ENCODE data around the gene SZRD1.

Gene SZRD1

DNA sequence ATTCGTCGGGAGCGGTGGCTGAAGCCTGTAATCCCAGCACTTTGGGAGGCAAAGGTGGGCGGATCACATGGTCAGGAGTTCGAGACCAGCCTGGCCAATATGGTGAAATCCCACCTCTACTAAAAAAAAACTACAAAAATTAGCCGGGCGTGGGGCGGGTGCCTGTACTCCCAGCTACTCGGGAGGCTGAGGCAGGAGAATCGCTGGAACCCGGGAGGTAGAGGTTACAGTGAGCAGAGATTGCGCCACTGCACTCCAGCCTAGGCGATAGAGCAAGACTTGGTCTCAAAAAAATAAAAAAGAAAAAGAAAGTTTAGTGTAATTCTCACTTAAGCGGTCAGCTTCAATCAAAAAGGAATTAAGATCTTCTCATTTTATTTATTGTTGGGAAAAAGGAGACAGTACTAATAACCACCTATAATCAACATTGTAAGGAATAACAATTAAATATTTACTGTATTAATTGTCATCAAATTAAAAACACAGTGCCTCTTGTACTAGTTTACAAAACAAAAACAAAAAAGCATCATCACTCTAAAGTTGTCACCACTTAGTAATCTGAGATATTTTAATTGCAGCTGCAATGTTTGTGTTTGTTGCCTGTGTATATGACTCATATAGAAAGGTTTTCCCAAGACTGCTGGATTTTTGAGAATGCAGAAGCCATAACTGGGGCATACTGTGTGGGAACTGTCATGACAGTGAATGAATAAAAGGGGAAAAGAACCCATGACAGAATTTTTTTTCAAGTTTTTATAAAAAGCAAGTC is 18.4 kb upstream of the SZRD1 start:
- Histone ChIP-seq H3K4me3 (ENCODE audit: low read length) (no peak overlapping the region), H3K36me3 (ENCODE audit: control insufficient read depth, low read length) (peaks cover 3% of the 10 kb centered on the region), H3K4me1 (ENCODE audit: control insufficient read depth, low read length) (peaks cover 30% of the 10 kb centered on the region), H3K4me2 (ENCODE audit: low read length) (no peak overlapping the region), H3K79me2 (ENCODE audit: control insufficient read depth, low read length) (peaks cover 89% of the 10 kb centered on the region), H3K27ac (ENCODE audit: low read depth, low read length) (no peak overlapping the region), H3K9me2 (replicated peaks; ENCODE audit: control insufficient read depth, low read length) (no peaks in the 10 kb centered on the region), H3K27me3 (ENCODE audit: control insufficient read depth, low read length) (no peaks in the 10 kb centered on the region), H3F3A (ENCODE audit: control insufficient read depth, insufficient read depth) (no peaks in the 10 kb centered on the region), H4K20me1 (ENCODE audit: control insufficient read depth, insufficient read depth, low read depth, low read length) (0 out of 2 replicates have a peak, but pooled peaks cover 5% of the 10 kb centered on the region), H3K9me3 (ENCODE audit: control insufficient read depth, insufficient read depth, low read length) (no peaks in the 10 kb centered on the region)
- no peak for TF ChIP-seq CTCF (IDR thresholded peaks at IDR 0.05; ENCODE audit: low read depth, low read length, poor library complexity, severe bottlenecking)
- no peak for TF ChIP-seq EZH2phosphoT487 (IDR thresholded peaks at IDR 0.05; ENCODE audit: borderline replicate concordance, low read length)

GRCh38 chr1:16349847-16350406 is 17.1 kb upstream of the SZRD1 start:
- Histone ChIP-seq H3K4me1 (ENCODE audit: control insufficient read depth, low read length) (peaks cover 30% of the 10 kb centered on the region), H3K9me3 (ENCODE audit: control insufficient read depth, insufficient read depth, low read length) (no peaks in the 10 kb centered on the region), H3K4me2 (ENCODE audit: low read length) (peak overlapping the region; percentile 93), H3F3A (ENCODE audit: control insufficient read depth, insufficient read depth) (no peaks in the 10 kb centered on the region), H3K9me2 (replicated peaks; ENCODE audit: control insufficient read depth, low read length) (no peaks in the 10 kb centered on the region), H4K20me1 (ENCODE audit: control insufficient read depth, insufficient read depth, low read depth, low read length) (0 out of 2 replicates have a peak, but pooled peaks cover 5% of the 10 kb centered on the region), H3K79me2 (ENCODE audit: control insufficient read depth, low read length) (peaks cover 77% of the 10 kb centered on the region), H3K27me3 (ENCODE audit: control insufficient read depth, low read length) (no peaks in the 10 kb centered on the region), H3K36me3 (ENCODE audit: control insufficient read depth, low read length) (peaks cover 3% of the 10 kb centered on the region), H3K27ac (ENCODE audit: low read depth, low read length) (no peak overlapping the region), H3K4me3 (ENCODE audit: low read length) (peak overlapping the region; percentile 18; the same call in 1 of the 2 replicates)
- no peak for TF ChIP-seq EZH2phosphoT487 (IDR thresholded peaks at IDR 0.05; ENCODE audit: borderline replicate concordance, low read length)
- TF ChIP-seq CTCF (IDR thresholded peaks at IDR 0.05; ENCODE audit: low read depth, low read length, poor library complexity, severe bottlenecking): no peak

- Histone ChIP-seq H4K20me1 (ENCODE audit: control insufficient read depth, insufficient read depth, low read depth, low read length) (0 out of 2 replicates have a peak, but pooled peaks cover 5% of the 10 kb centered on the region), H3K4me2 (ENCODE audit: low read length) (peak overlapping the region; percentile 93), H3K27me3 (ENCODE audit: control insufficient read depth, low read length) (no peaks in the 10 kb centered on the region), H3K9me2 (replicated peaks; ENCODE audit: control insufficient read depth, low read length) (no peaks in the 10 kb centered on the region), H3K4me1 (ENCODE audit: control insufficient read depth, low read length) (peaks cover 30% of the 10 kb centered on the region), H3K79me2 (ENCODE audit: control insufficient read depth, low read length) (peaks cover 61% of the 10 kb centered on the region), H3K27ac (ENCODE audit: low read depth, low read length) (peak overlapping the region; percentile 53), H3K4me3 (ENCODE audit: low read length) (peak overlapping the region; percentile 86), H3K9me3 (ENCODE audit: control insufficient read depth, insufficient read depth, low read length) (no peaks in the 10 kb centered on the region), H3K36me3 (ENCODE audit: control insufficient read depth, low read length) (peaks cover 3% of the 10 kb centered on the region), H3F3A (ENCODE audit: control insufficient read depth, insufficient read depth) (no peaks in the 10 kb centered on the region)
- TF ChIP-seq CTCF (IDR thresholded peaks at IDR 0.05; ENCODE audit: low read depth, low read length, poor library complexity, severe bottlenecking) (no peak), EZH2phosphoT487 (IDR thresholded peaks at IDR 0.05; ENCODE audit: borderline replicate concordance, low read length) (no peak)
Observed at GRCh38 chr1:16351456-16351993, 15.5 kb upstream of the SZRD1 start.
